ENCODE measurements around the gene TIRAP.
"Not testable (repeated sequence)": the region's sequence is repeated elsewhere in the genome, so short reads cannot be mapped to it uniquely, and the experiment has no call there.

The TIRAP gene

GRCh38 chr11:126282736-126283591, at the start of gene TIRAP:
Gene TIRAP, plus strand, starts transcription at chr11:126283093. Its CDS starts 7,802 bp downstream, at chr11:126290895.
- peak; percentile 32 to 91 (median 86) for DNase-seq

- DNase-seq, result no peak
These were observed 49.5 kb upstream of the TIRAP start for GRCh38 chr11:126233391-126233790.

GRCh38 chr11:126246636-126247035, 36.3 kb upstream of the TIRAP start:
- no peak for DNase-seq

- DNase-seq, result no peak
These were observed 29.6 kb upstream of the TIRAP start for GRCh38 chr11:126253265-126253664.

- DNase-seq, result no peak
These were observed 28.1 kb upstream of the TIRAP start for GRCh38 chr11:126254819-126255218.

- not testable (repeated sequence) for DNase-seq
These were observed 27.4 kb upstream of the TIRAP start for GRCh38 chr11:126255507-126255906.

- DNase-seq, result no peak
These were observed 26.7 kb upstream of the TIRAP start for GRCh38 chr11:126256216-126256615.

- DNase-seq, result no peak
These were observed 25.7 kb upstream of the TIRAP start for GRCh38 chr11:126257144-126257543.

- no peak for DNase-seq
These were observed 25.1 kb upstream of the TIRAP start for GRCh38 chr11:126257764-126258163.

GRCh38 chr11:126262216-126262615, 20.7 kb upstream of the TIRAP start:
- no peak for DNase-seq

GRCh38 chr11:126263489-126263888, 19.4 kb upstream of the TIRAP start:
- no peak for DNase-seq

- DNase-seq, result no peak
These were observed 17.1 kb upstream of the TIRAP start for GRCh38 chr11:126265811-126266210.

- no peak for DNase-seq
These were observed 15.2 kb upstream of the TIRAP start for GRCh38 chr11:126267650-126268049.

GRCh38 chr11:126268361-126268707, 14.6 kb upstream of the TIRAP start:
- DNase-seq, result no peak

GRCh38 chr11:126268708-126269579, 13.9 kb upstream of the TIRAP start, which contains the start of the genes FOXRED1 and SRPRA:
Gene FOXRED1, plus strand, starts transcription at chr11:126269154. Its CDS starts 53 bp downstream, at chr11:126269207.
Gene SRPRA, minus strand, starts transcription at chr11:126268895. Its CDS starts 91 bp downstream, at chr11:126268804.
- peak; percentile 99 to 100 (median 99) for DNase-seq

- DNase-seq, result no peak
These were observed 5.6 kb upstream of the TIRAP start for GRCh38 chr11:126277322-126277721.

GRCh38 chr11:126277780-126278179, 5.1 kb upstream of the TIRAP start:
- no peak for DNase-seq

- DNase-seq, result no peak
These were observed 3.7 kb upstream of the TIRAP start for GRCh38 chr11:126279191-126279590.

- DNase-seq, result no peak
These were observed 2.3 kb upstream of the TIRAP start for GRCh38 chr11:126280595-126280994.

- peak in 1 of 3 experiments; percentile 72 for DNase-seq
These were observed 1.6 kb upstream of the TIRAP start for GRCh38 chr11:126281245-126281644.

- DNase-seq, result no peak
These were observed 1.2 kb upstream of the TIRAP start for GRCh38 chr11:126281666-126282175.

GRCh38 chr11:126282361-126282735, 545 bp upstream of the TIRAP start:
- DNase-seq, result peak; percentile 26 to 86 (median 83)

GRCh38 chr11:126284829-126285228, 1.9 kb downstream of the TIRAP start:
- DNase-seq, result peak; percentile 30 to 72 (median 64)

Measured in NCI-H1417 (cell line).